MCF 10A (cell line): ENCODE data around the gene CAMTA1. TPM values are rescaled to one million over a fixed set of nuclear protein-coding genes. Genes with fewer than 3 reads are reported as not detected.

Experiments used
- BruUV-seq: library from RNA; stranded (reverse); fragments of 400-500 nt; replicated peaks from 2 replicates; lab custom pipeline; 2021; lab: Mats Ljungman, UMichigan
- CTCF ChIA-PET: fragments of 300-600 bp; sonication (Branson Sonifier 250); formaldehyde crosslinking; extraction: SDS; loops from one replicate; lab custom pipeline; 2021; ENCODE audit warnings: antibody characterized with exemption, inconsistent platforms; lab: Yijun Ruan, JAX
- POLR2A ChIA-PET: fragments of 300-600, 350-650 bp; sonication (Branson Sonifier 250); formaldehyde crosslinking; extraction: SDS; loops from one replicate; lab custom pipeline; 2020; ENCODE audit warnings: antibody characterized with exemption, inconsistent platforms; lab: Yijun Ruan, JAX
- DNase-seq: peaks from one replicate; pipeline ENCODE4 v3.0.0-alpha.2; 2018; ENCODE audit not compliant: unreplicated experiment
- H3K27ac Mint-ChIP-seq: one replicate; pipeline ENCODE4 v1.8.0; 2022; ENCODE audit warnings: mild to moderate bottlenecking, low read depth, mixed read lengths; ENCODE audit not compliant: unreplicated experiment
- H3K27me3 Mint-ChIP-seq: one replicate; pipeline ENCODE4 v1.8.0; 2022; ENCODE audit warnings: mixed read lengths; ENCODE audit not compliant: insufficient read depth, unreplicated experiment
- H3K36me3 Mint-ChIP-seq: one replicate; pipeline ENCODE4 v1.8.0; 2022; ENCODE audit warnings: mild to moderate bottlenecking, moderate library complexity, mixed read lengths; ENCODE audit not compliant: insufficient read depth, unreplicated experiment
- H3K4me1 Mint-ChIP-seq: one replicate; pipeline ENCODE4 v1.8.0; 2022; ENCODE audit warnings: mixed read lengths; ENCODE audit not compliant: insufficient read depth, unreplicated experiment
- H3K4me3 Mint-ChIP-seq: one replicate; pipeline ENCODE4 v1.8.0; 2022; ENCODE audit warnings: mild to moderate bottlenecking, moderate library complexity, mixed read lengths; ENCODE audit not compliant: unreplicated experiment
- H3K9me3 Mint-ChIP-seq: one replicate; pipeline ENCODE4 v1.8.0; 2022; ENCODE audit warnings: mixed read lengths; ENCODE audit not compliant: unreplicated experiment
- intact Hi-C: fragments of 100-400 bp; cut with micrococcal nuclease; formaldehyde crosslinking; loops from 2 replicates; pipeline ENCODE4 v1.14.1; 2022
- total RNA-seq: library from RNA; stranded (reverse); gene quantifications from 2 replicates; pipeline ENCODE4 v1.2.3, GENCODE V29; 2022
- TF ChIP-seq, protein P1 (sequence below): fragments of 200-600 bp; IDR thresholded peaks from one replicate; pipeline ENCODE4 v1.8.0; 2022; ENCODE audit warnings: antibody characterized with exemption, mild to moderate bottlenecking; ENCODE audit not compliant: unreplicated experiment

The CAMTA1 gene
- total RNA-seq, 1 experiment from 2014 or later, result 74.1 TPM

DNA sequence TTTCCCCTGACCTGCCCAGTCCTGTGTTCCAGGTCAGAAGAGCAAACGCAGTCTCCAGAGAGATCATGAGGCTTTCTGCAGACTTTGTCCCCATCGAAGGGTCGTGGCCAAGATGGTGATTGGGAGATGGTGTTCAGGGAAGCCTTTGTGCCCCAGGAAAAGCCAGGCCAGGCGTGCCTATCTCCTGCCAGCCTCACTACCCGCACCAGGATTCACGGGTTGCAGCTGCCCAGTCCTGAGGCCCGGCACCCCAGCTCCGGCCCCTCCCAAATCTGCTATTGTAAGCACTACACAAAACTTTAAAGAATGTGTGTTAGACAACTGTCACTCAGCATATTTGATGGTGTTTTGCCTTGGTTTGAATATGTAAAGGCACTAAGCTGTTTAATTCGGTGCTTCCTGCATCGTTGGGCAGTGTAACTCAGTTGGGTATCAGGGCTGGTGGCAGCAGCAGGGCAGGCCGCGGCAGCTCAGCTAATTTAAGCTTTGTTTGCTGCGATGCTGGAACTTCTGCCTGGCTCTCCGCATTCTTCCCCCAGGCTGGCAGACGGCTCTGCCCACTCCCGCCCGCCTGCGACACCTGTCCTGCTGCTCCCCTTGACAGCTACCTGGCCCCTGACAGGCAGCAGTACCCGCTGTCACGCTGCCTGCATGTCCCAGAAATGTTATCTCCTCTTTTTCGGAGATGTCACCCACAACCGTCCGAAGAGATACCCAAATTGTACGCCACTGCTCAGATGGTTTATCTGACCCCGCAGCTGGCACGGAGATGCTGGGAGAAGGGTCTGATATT lies 776.9 kb downstream of the CAMTA1 start:
- Mint-ChIP-seq H3K27ac (no peak overlapping the region), H3K9me3 (no peaks in the 10 kb centered on the region), H3K4me1 (no peaks in the 10 kb centered on the region), H3K36me3 (no peaks in the 10 kb centered on the region), H3K27me3 (no peaks in the 10 kb centered on the region), H3K4me3 (no peak overlapping the region)
- intact Hi-C loops, result no loop called here
- TF ChIP-seq, protein P1, sequence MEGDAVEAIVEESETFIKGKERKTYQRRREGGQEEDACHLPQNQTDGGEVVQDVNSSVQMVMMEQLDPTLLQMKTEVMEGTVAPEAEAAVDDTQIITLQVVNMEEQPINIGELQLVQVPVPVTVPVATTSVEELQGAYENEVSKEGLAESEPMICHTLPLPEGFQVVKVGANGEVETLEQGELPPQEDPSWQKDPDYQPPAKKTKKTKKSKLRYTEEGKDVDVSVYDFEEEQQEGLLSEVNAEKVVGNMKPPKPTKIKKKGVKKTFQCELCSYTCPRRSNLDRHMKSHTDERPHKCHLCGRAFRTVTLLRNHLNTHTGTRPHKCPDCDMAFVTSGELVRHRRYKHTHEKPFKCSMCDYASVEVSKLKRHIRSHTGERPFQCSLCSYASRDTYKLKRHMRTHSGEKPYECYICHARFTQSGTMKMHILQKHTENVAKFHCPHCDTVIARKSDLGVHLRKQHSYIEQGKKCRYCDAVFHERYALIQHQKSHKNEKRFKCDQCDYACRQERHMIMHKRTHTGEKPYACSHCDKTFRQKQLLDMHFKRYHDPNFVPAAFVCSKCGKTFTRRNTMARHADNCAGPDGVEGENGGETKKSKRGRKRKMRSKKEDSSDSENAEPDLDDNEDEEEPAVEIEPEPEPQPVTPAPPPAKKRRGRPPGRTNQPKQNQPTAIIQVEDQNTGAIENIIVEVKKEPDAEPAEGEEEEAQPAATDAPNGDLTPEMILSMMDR, result no peak
- BruUV-seq, result no TSS peak
- CTCF ChIA-PET, result interaction anchor here (0.6 kb wide), 1 partner anchor 24 kb away, joined by 3 read pairs; no protein-coding TSS in a partner anchor
- POLR2A ChIA-PET, result no interaction called here
- DNase-seq, result no peak

- ChIA-PET POLR2A (no interaction called here), CTCF (interaction anchor here (0.7 kb wide), 1 partner anchor 261 kb away, joined by 4 read pairs; no protein-coding TSS in a partner anchor)
- no peak for DNase-seq
- H3K27me3 Mint-ChIP-seq, result no peaks in the 10 kb centered on the region
- H3K4me1 Mint-ChIP-seq, result no peaks in the 10 kb centered on the region
- H3K4me3 Mint-ChIP-seq, result no peak overlapping the region
- no peaks in the 10 kb centered on the region for H3K36me3 Mint-ChIP-seq
- no peaks in the 10 kb centered on the region for H3K9me3 Mint-ChIP-seq
- intact Hi-C loops, result no loop called here
- no peak overlapping the region for H3K27ac Mint-ChIP-seq
- TF ChIP-seq, protein P1, result no peak
- BruUV-seq, result no TSS peak
These were observed 777.7 kb downstream of the CAMTA1 start for GRCh38 chr1:7562729-7563605.

- POLR2A ChIA-PET, result no interaction called here
- Mint-ChIP-seq H3K4me1 (no peaks in the 10 kb centered on the region), H3K36me3 (no peaks in the 10 kb centered on the region), H3K27ac (no peak overlapping the region), H3K9me3 (no peaks in the 10 kb centered on the region), H3K4me3 (no peak overlapping the region), H3K27me3 (no peaks in the 10 kb centered on the region)
- CTCF ChIA-PET, result interaction anchor here (0.7 kb wide), 1 partner anchor 352 kb away, joined by 3 read pairs; no protein-coding TSS in a partner anchor
- no peak for DNase-seq
- intact Hi-C loops, result no loop called here
- TF ChIP-seq, protein P1, result no peak
- BruUV-seq, result no TSS peak
These were observed 778.9 kb downstream of the CAMTA1 start for GRCh38 chr1:7564137-7564536.
